ENCODE results near the gene DAGLA. TPM values are rescaled to one million over a fixed set of nuclear protein-coding genes. Genes with fewer than 3 reads are reported as not detected.

Gene DAGLA
- total RNA-seq, 2 experiments from 2014 or later: 0.52 to 0.73 TPM

- DNase-seq (no peak), ATAC-seq (ENCODE audit: poor library complexity) (no peak)
- TF ChIP-seq, protein P1, sequence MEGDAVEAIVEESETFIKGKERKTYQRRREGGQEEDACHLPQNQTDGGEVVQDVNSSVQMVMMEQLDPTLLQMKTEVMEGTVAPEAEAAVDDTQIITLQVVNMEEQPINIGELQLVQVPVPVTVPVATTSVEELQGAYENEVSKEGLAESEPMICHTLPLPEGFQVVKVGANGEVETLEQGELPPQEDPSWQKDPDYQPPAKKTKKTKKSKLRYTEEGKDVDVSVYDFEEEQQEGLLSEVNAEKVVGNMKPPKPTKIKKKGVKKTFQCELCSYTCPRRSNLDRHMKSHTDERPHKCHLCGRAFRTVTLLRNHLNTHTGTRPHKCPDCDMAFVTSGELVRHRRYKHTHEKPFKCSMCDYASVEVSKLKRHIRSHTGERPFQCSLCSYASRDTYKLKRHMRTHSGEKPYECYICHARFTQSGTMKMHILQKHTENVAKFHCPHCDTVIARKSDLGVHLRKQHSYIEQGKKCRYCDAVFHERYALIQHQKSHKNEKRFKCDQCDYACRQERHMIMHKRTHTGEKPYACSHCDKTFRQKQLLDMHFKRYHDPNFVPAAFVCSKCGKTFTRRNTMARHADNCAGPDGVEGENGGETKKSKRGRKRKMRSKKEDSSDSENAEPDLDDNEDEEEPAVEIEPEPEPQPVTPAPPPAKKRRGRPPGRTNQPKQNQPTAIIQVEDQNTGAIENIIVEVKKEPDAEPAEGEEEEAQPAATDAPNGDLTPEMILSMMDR (IDR thresholded peaks at IDR 0.05): no peak
- H3K27ac ChIP-seq (ENCODE audit: low read depth in 1 of 2, low read length in 2 of 2): no peak overlapping the region
- no peaks in the 10 kb centered on the region for H3K36me3 Mint-ChIP-seq (ENCODE audit: low read depth)
- H3K36me3 ChIP-seq (ENCODE audit: insufficient read depth, low read length): no peaks in the 10 kb centered on the region
- H3K9me3 Mint-ChIP-seq: no peaks in the 10 kb centered on the region
- intact Hi-C loops (cut with DNase I, micrococcal nuclease): no loop called here
- H3K27me3 Mint-ChIP-seq: no peaks in the 10 kb centered on the region
- H3K27me3 ChIP-seq (ENCODE audit: control insufficient read depth in 1 of 2, insufficient read depth in 2 of 2, low read length in 2 of 2): peaks cover 0 to 2% of the 10 kb centered on the region in 2 experiments
- ChIA-PET POLR2A (no interaction called here), CTCF (no interaction called here)
- no peak overlapping the region for H3K4me3 ChIP-seq (ENCODE audit: low read length)
- no peaks in the 10 kb centered on the region for H3K4me1 Mint-ChIP-seq (ENCODE audit: low read depth)
- no peak overlapping the region for H3K4me3 Mint-ChIP-seq
- H3K27ac Mint-ChIP-seq: no peak overlapping the region
- H3K4me1 ChIP-seq (ENCODE audit: insufficient read depth, low read length): no peaks in the 10 kb centered on the region
- no peaks in the 10 kb centered on the region for H3K9me3 ChIP-seq (ENCODE audit: control insufficient read depth in 1 of 2, insufficient read depth in 1 of 2, low read length in 2 of 2)
These were observed 35.7 kb downstream of the DAGLA start for GRCh38 chr11:61715867-61716266.

DNA sequence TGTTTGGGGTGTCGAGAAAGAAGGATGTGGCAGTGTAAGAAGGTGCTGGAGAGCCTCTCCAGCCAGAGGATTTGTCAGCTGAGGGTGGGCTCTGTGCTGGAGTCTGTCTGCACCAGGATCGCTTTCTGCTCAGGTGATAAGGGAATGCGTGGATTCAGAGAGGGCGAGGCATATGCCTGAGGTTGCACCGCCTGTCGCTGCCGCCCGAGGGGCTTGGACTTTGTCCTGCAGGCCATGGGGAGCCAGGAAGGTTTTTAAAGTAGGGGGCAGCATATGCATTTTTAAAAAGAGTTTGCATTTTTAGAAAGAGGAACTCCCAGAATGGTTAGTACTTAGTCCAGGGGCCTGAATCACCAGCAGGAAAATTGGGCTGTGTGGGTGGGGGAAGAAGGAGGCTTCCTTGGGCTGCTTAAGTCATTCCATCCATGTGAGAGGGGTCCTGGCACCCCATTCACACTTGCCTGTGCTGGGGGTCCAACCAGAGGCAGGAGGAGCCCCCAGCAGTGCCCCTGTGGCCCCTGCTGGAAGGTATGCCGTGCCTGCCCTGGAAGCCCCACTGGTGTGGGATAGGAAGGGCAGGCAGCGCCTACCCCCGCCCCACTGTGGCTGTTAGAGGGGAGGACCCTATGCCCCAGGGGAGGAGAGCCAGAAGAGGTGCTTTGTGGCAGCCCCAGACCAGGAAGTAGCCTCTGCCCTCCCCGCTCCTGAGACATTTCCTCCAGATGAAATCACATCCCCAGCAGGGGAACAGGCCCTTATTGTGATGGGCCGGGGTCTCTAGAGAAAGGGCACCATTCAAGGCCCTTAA lies 36.5 kb downstream of the DAGLA start:
- TF ChIP-seq, protein P1 (IDR thresholded peaks at IDR 0.05): no peak
- CTCF ChIA-PET: no interaction called here
- no peaks in the 10 kb centered on the region for H3K27me3 Mint-ChIP-seq
- no peaks in the 10 kb centered on the region for H3K4me1 Mint-ChIP-seq (ENCODE audit: low read depth)
- no peaks in the 10 kb centered on the region for H3K36me3 Mint-ChIP-seq (ENCODE audit: low read depth)
- no peak overlapping the region for H3K4me3 ChIP-seq (ENCODE audit: low read length)
- no peaks in the 10 kb centered on the region for H3K9me3 ChIP-seq (ENCODE audit: control insufficient read depth in 1 of 2, insufficient read depth in 1 of 2, low read length in 2 of 2)
- H3K4me1 ChIP-seq (ENCODE audit: insufficient read depth, low read length): no peaks in the 10 kb centered on the region
- no peak overlapping the region for H3K27ac ChIP-seq (ENCODE audit: low read depth in 1 of 2, low read length in 2 of 2)
- intact Hi-C loops (cut with DNase I, micrococcal nuclease): no loop called here
- POLR2A ChIA-PET: no interaction called here
- no peak for ATAC-seq (ENCODE audit: poor library complexity)
- H3K27ac Mint-ChIP-seq: no peak overlapping the region
- H3K27me3 ChIP-seq (ENCODE audit: control insufficient read depth in 1 of 2, insufficient read depth in 2 of 2, low read length in 2 of 2): peaks cover 0 to 2% of the 10 kb centered on the region in 2 experiments
- no peak for DNase-seq
- H3K9me3 Mint-ChIP-seq: no peaks in the 10 kb centered on the region
- H3K4me3 Mint-ChIP-seq: no peak overlapping the region
- H3K36me3 ChIP-seq (ENCODE audit: insufficient read depth, low read length): no peaks in the 10 kb centered on the region

DNA sequence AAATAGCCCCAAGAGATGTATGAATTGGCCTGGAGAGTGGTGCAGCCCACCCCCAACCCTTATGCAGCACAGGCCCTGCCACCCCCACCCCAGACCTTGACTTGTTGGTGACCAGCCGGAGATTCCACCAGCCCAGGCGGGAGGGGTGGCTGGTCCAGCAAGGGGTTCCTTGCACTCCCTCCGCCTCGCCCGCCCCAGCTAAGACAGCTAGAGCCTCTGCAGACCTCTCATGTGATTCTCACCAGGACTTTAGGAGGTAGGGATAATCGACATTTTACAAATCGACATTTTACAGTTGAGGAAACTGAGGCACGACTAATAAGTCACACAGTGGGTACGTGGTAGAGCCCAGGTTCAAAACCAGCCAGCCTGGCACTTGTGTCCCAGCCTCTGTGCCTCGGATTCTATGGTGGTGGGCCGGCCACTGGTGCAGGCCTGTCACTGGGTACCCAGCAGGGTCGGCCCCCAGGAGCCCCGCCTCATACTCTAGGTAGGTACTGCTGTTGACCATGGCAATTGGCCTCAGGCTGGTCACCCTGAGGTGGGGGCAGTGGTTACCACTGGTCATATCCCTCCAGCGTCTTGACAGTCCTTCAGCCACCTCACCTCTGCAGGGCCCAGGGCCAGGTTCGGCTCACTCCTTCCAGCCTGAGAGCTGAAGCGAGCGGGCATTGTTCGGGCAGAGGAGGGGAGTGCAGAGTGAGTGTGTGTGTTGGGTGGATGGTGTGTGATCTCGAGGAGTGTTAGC lies 37.3 kb downstream of the DAGLA start:
- peaks cover 0 to 2% of the 10 kb centered on the region in 2 experiments for H3K27me3 ChIP-seq (ENCODE audit: control insufficient read depth in 1 of 2, insufficient read depth in 2 of 2, low read length in 2 of 2)
- H3K9me3 Mint-ChIP-seq: no peaks in the 10 kb centered on the region
- no peaks in the 10 kb centered on the region for H3K9me3 ChIP-seq (ENCODE audit: control insufficient read depth in 1 of 2, insufficient read depth in 1 of 2, low read length in 2 of 2)
- no peak overlapping the region for H3K4me3 Mint-ChIP-seq
- CTCF ChIA-PET: no interaction called here
- H3K4me1 Mint-ChIP-seq (ENCODE audit: low read depth): no peaks in the 10 kb centered on the region
- no peak overlapping the region for H3K27ac Mint-ChIP-seq
- DNase-seq (no peak), ATAC-seq (ENCODE audit: poor library complexity) (no peak)
- no peak overlapping the region for H3K27ac ChIP-seq (ENCODE audit: low read depth in 1 of 2, low read length in 2 of 2)
- intact Hi-C loops (cut with DNase I, micrococcal nuclease): no loop called here
- H3K27me3 Mint-ChIP-seq: no peaks in the 10 kb centered on the region
- no peaks in the 10 kb centered on the region for H3K36me3 Mint-ChIP-seq (ENCODE audit: low read depth)
- no peaks in the 10 kb centered on the region for H3K36me3 ChIP-seq (ENCODE audit: insufficient read depth, low read length)
- POLR2A ChIA-PET: no interaction called here
- H3K4me3 ChIP-seq (ENCODE audit: low read length): no peak overlapping the region
- TF ChIP-seq, protein P1 (IDR thresholded peaks at IDR 0.05): no peak
- H3K4me1 ChIP-seq (ENCODE audit: insufficient read depth, low read length): no peaks in the 10 kb centered on the region

Data from CD4-positive, alpha-beta T cell (primary cell).